ENCODE results near the gene PHOX2B.

DNA sequence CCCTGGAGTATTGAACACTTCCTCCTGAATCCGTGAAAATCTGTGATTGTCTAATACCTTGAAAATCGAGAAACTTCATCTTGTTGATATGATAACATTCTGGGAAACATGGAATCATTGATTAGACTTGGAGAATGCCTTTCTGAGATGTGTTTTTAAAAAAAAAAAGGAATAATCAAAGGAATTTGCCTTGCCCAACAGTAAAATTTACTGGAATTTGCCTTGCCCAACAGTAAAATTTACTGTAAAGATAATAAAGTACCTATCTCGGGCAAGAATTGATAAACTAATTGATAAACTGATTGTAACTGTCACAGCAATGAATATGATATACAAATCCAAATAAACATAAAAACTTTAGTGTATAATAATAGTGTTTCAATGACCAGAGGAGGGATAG is 44.7 kb downstream of the PHOX2B start:
- TF ChIP-seq SUZ12 (IDR thresholded peaks at IDR 0.05; ENCODE audit: extremely low read depth, insufficient read depth, insufficient read length) (no peak), ZNF274 (IDR thresholded peaks at IDR 0.05; ENCODE audit: low read depth, low read length) (no peak), YY1 (IDR thresholded peaks at IDR 0.05; ENCODE audit: insufficient read depth, insufficient read length) (no peak)
